Measurements from ENCODE around the gene COPG1. TPM values are rescaled to one million over a fixed set of nuclear protein-coding genes. Genes with fewer than 3 reads are reported as not detected.

The COPG1 gene
- total RNA-seq, 4 donors from 2014 or later = 72.6 to 124 (median 88.1) TPM

- H3K9me3 ChIP-seq = no peaks in the 10 kb centered on the region
- peaks cover 0 to 21% (median 9%) of the 10 kb centered on the region in 4 donors for H3K4me1 ChIP-seq
- no peak for DNase-seq (ENCODE audit: low spot score in 2 of 2)
- no peak overlapping the region for H3K4me3 ChIP-seq
- H3K27ac ChIP-seq = peak overlapping the region; percentile 32 to 82 (median 72)
- H3K36me3 ChIP-seq = peaks cover 0 to 57% (median 0%) of the 10 kb centered on the region in 3 donors
- no peaks in the 10 kb centered on the region for H3K27me3 ChIP-seq
- 56 to 69% methylated on average over 3 of the region's 3 CpGs for WGBS, 2 donors
- no peak for TF ChIP-seq EP300 (IDR thresholded peaks at IDR 0.05)
Observed at GRCh38 chr3:129304146-129304961, 54.9 kb downstream of the COPG1 start.

DNA sequence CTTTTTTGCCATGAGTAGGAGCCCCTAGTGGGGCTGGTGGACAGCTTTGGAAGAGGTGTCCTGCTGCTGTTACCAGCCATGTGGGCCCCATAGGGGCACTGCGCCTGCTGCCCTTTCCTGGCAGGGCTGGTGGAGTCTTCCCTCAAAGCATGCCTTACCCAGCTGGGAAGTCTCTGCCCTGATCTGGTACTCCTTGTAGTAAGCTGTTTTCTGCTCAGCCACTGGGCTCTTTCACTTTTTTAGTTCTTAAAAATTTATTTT lies 55.5 kb downstream of the COPG1 start:
- peak overlapping the region; percentile 32 to 82 (median 72) for H3K27ac ChIP-seq
- no peaks in the 10 kb centered on the region for H3K27me3 ChIP-seq
- no peak overlapping the region for H3K4me3 ChIP-seq
- peaks cover 0 to 21% (median 9%) of the 10 kb centered on the region in 4 donors for H3K4me1 ChIP-seq
- peaks cover 0 to 52% (median 0%) of the 10 kb centered on the region in 3 donors for H3K36me3 ChIP-seq
- no peak for DNase-seq (ENCODE audit: low spot score in 2 of 2)
- 93 to 94% methylated on average over 1 of the region's 1 CpG for WGBS, 2 donors
- no peak for TF ChIP-seq EP300 (IDR thresholded peaks at IDR 0.05)
- TF ChIP-seq POLR2A (IDR thresholded peaks at IDR 0.05) = no peak
- H3K9me3 ChIP-seq = no peaks in the 10 kb centered on the region

- Histone ChIP-seq H3K4me3 (peak overlapping the region in 3 of 4 donors; percentile 34 to 44 (median 40)), H3K9me3 (no peaks in the 10 kb centered on the region), H3K27ac (peak overlapping the region in 3 of 4 donors; percentile 68 to 82 (median 77)), H3K27me3 (no peaks in the 10 kb centered on the region), H3K4me1 (peaks cover 0 to 21% (median 9%) of the 10 kb centered on the region in 4 donors), H3K36me3 (peaks cover 0 to 45% (median 0%) of the 10 kb centered on the region in 3 donors)
- TF ChIP-seq, protein P1, sequence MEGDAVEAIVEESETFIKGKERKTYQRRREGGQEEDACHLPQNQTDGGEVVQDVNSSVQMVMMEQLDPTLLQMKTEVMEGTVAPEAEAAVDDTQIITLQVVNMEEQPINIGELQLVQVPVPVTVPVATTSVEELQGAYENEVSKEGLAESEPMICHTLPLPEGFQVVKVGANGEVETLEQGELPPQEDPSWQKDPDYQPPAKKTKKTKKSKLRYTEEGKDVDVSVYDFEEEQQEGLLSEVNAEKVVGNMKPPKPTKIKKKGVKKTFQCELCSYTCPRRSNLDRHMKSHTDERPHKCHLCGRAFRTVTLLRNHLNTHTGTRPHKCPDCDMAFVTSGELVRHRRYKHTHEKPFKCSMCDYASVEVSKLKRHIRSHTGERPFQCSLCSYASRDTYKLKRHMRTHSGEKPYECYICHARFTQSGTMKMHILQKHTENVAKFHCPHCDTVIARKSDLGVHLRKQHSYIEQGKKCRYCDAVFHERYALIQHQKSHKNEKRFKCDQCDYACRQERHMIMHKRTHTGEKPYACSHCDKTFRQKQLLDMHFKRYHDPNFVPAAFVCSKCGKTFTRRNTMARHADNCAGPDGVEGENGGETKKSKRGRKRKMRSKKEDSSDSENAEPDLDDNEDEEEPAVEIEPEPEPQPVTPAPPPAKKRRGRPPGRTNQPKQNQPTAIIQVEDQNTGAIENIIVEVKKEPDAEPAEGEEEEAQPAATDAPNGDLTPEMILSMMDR (IDR thresholded peaks at IDR 0.05) = peak in 1 of 5 experiments; percentile 38
- peak; percentile 30 to 47 for TF ChIP-seq EP300 (IDR thresholded peaks at IDR 0.05)
- TF ChIP-seq POLR2A (IDR thresholded peaks at IDR 0.05) = peak; percentile 17 to 41
- 19 to 36% methylated on average over 25 to 26 of the region's 26 CpGs for WGBS, 2 donors
- peak; percentile 75 to 78 for DNase-seq (ENCODE audit: low spot score in 2 of 2)
Observed at GRCh38 chr3:129305592-129306091, 56.2 kb downstream of the COPG1 start.

- H3K4me1 ChIP-seq = peaks cover 0 to 31% (median 9%) of the 10 kb centered on the region in 4 donors
- TF ChIP-seq EP300 (IDR thresholded peaks at IDR 0.05) (no peak), POLR2A (IDR thresholded peaks at IDR 0.05) (no peak)
- TF ChIP-seq, protein P1 (IDR thresholded peaks at IDR 0.05) = no peak
- no peak for DNase-seq (ENCODE audit: low spot score in 2 of 2)
- H3K4me3 ChIP-seq = no peak overlapping the region
- peaks cover 0 to 20% (median 0%) of the 10 kb centered on the region in 3 donors for H3K36me3 ChIP-seq
- no peaks in the 10 kb centered on the region for H3K9me3 ChIP-seq
- H3K27me3 ChIP-seq = no peaks in the 10 kb centered on the region
- WGBS, 2 donors = 98% methylated on average over 3 of the region's 3 CpGs
- H3K27ac ChIP-seq = no peak overlapping the region
Observed at GRCh38 chr3:129308636-129309035, 59.2 kb downstream of the COPG1 start.

DNA sequence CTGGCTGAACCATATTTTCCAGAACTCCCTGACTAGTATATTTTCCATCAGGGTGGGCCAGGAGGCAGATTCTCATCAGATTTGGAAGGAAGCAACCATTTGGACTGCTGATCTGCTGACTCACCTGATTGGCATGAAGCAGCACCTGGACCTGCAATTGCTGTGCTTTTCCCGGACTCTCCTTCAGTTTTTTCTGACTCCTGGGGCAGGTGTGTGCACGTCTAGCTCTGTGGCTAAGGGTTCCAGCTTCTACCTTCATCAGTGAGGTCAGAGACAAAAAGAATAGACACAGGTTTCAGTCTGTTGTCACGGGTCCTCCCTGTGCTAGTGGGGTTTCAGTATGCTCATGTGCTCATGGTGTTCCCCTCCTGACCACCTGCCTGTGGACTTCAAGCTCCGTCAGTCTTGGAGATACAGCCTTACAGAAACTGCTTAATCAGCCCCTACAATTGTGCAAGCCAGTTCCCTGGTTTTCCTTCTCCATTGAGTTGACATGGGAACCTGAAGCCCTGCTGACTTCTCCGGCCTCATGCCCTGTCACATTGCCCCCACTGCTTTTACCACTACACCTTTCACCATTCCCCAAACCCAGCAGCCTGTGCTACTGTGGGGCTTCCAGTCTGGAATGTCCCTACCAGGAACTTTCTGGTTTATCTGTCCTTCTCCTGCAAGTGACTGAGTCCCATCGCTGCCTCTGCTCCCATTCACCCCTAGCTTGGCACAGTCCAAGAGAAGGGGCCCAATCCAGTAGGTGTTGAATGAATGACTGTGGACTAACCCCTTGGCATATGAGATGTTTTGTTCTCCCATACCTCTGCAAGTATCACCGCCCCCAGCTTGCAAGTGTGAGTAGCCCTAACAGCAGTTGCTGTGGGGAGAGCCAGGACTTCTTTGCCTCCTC lies 61.0 kb downstream of the COPG1 start:
- H3K27ac ChIP-seq = no peak overlapping the region
- H3K27me3 ChIP-seq = no peaks in the 10 kb centered on the region
- TF ChIP-seq EP300 (IDR thresholded peaks at IDR 0.05) = no peak
- TF ChIP-seq, protein P1 (IDR thresholded peaks at IDR 0.05) = no peak
- no peak for TF ChIP-seq POLR2A (IDR thresholded peaks at IDR 0.05)
- H3K4me1 ChIP-seq = peaks cover 0 to 30% (median 7%) of the 10 kb centered on the region in 4 donors
- H3K9me3 ChIP-seq = no peaks in the 10 kb centered on the region
- WGBS, 2 donors = 78 to 82% methylated on average over 7 of the region's 7 CpGs
- H3K4me3 ChIP-seq = no peak overlapping the region
- DNase-seq (ENCODE audit: low spot score in 2 of 2) = no peak
- H3K36me3 ChIP-seq = peaks cover 0 to 5% (median 0%) of the 10 kb centered on the region in 3 donors
